SK-N-SH (cell line): Measurements from ENCODE around the gene RAE1. TPM values are rescaled to one million over a fixed set of nuclear protein-coding genes. Genes with fewer than 3 reads are reported as not detected.

Experiments used
- CTCF ChIA-PET: fragments of 300-600, 350-600 bp; formaldehyde crosslinking; extraction: SDS; loops from one replicate; lab custom pipeline; 2021; lab: Yijun Ruan, JAX
- POLR2A ChIA-PET: fragments of 350-600 bp; sonication (Branson Sonifier 250); formaldehyde crosslinking; extraction: SDS; loops from one replicate; lab custom pipeline; 2020; ENCODE audit warnings: antibody characterized with exemption, inconsistent platforms; lab: Yijun Ruan, JAX
- DNase-seq: peaks from one replicate; pipeline ENCODE4 v3.0.0; 2012
- H2AFZ ChIP-seq: fragments of 200-600 bp; sonication (generic); 2 replicates; pipeline ENCODE4 v1.8.1; 2016; ENCODE audit warnings: antibody characterized with exemption, mild to moderate bottlenecking, low read depth
- H3F3A ChIP-seq: fragments of 200-600 bp; sonication (generic); replicated peaks from 2 replicates; pipeline ENCODE3; 2016; ENCODE audit warnings: antibody characterized with exemption, mild to moderate bottlenecking; ENCODE audit not compliant: insufficient read depth
- H3K27ac ChIP-seq, 2 experiments: fragments of 200-500 bp in 1 of 2; fragments of 200-600 bp in 1 of 2; sonication (Bioruptor generic) in 1 of 2; sonication (generic), shearing (Covaris generic) in 1 of 2; 2 replicates each; pipeline versions ENCODE4 v1.5.1 to v1.6.1; 2014 to 2016; ENCODE audit warnings: low read depth in 2 of 2, inconsistent platforms in 1 of 2, low read length in 1 of 2, mild to moderate bottlenecking in 1 of 2, mixed read lengths in 1 of 2
- H3K27me3 ChIP-seq: fragments of 200-600 bp; sonication (generic), shearing (Covaris generic); 2 replicates; pipeline ENCODE4 v1.6.1; 2016; ENCODE audit warnings: mixed run types; ENCODE audit not compliant: insufficient read depth
- H3K36me3 ChIP-seq, 2 experiments: fragments of 200-500 bp in 1 of 2; fragments of 200-600 bp in 1 of 2; sonication (Bioruptor generic) in 1 of 2; sonication (generic) in 1 of 2; replicated peaks in 1 of 2; 2 replicates each; pipeline versions ENCODE3 to v1.5.1; 2014 to 2016; ENCODE audit warnings: low read length in 1 of 2, mild to moderate bottlenecking in 1 of 2; ENCODE audit not compliant: insufficient read depth in 2 of 2, control insufficient read depth in 1 of 2
- H3K4me1 ChIP-seq, 2 experiments: fragments of 200-500 bp in 1 of 2; fragments of 200-600 bp in 1 of 2; sonication (Bioruptor generic) in 1 of 2; sonication (generic), shearing (Covaris generic) in 1 of 2; 2 replicates each; pipeline versions ENCODE4 v1.5.1 to v1.6.1; 2014 to 2016; ENCODE audit warnings: low read depth in 1 of 2, low read length in 1 of 2, mixed run types in 1 of 2; ENCODE audit not compliant: insufficient read depth in 2 of 2, control insufficient read depth in 1 of 2
- H3K4me2 ChIP-seq: fragments of 200-600 bp; sonication (generic), shearing (Covaris generic); 2 replicates; pipeline ENCODE4 v1.6.1; 2017; ENCODE audit warnings: mixed run types
- H3K4me3 ChIP-seq, 2 experiments: fragments of 200-500 bp in 1 of 2; fragments of 200-600 bp in 1 of 2; sonication (Bioruptor generic) in 1 of 2; sonication (generic), shearing (Covaris generic) in 1 of 2; 2 replicates each; pipeline versions ENCODE4 v1.5.1 to v1.8.1; 2014 to 2016; ENCODE audit warnings: low read depth in 2 of 2, inconsistent platforms in 1 of 2, low read length in 1 of 2, mild to moderate bottlenecking in 1 of 2, mixed read lengths in 1 of 2, moderate library complexity in 1 of 2
- H3K79me2 ChIP-seq: fragments of 200-600 bp; sonication (generic); 2 replicates; pipeline ENCODE4 v1.8.1; 2017; ENCODE audit warnings: mild to moderate bottlenecking; ENCODE audit not compliant: insufficient read depth
- H3K9ac ChIP-seq: fragments of 200-600 bp; sonication (generic); 2 replicates; pipeline ENCODE4 v1.6.1; 2017; ENCODE audit warnings: mixed run types
- H3K9me2 ChIP-seq: fragments of 200-600 bp; sonication (generic); 2 replicates; pipeline ENCODE4 v1.6.1; 2017; ENCODE audit warnings: mixed run types
- H3K9me3 ChIP-seq: fragments of 200-600 bp; sonication (generic); 2 replicates; pipeline ENCODE4 v1.6.1; 2017; ENCODE audit warnings: mixed run types, mild to moderate bottlenecking, moderate library complexity
- H4K20me1 ChIP-seq: fragments of 200-600 bp; sonication (generic); 2 replicates; pipeline ENCODE4 v1.6.1; 2017; ENCODE audit warnings: mild to moderate bottlenecking, mixed run types; ENCODE audit not compliant: insufficient read depth
- EZH2phosphoT487 ChIP-seq: fragments of 200-600 bp; sonication (generic); IDR thresholded peaks from 2 replicates; pipeline ENCODE4 v1.6.1; 2017; ENCODE audit warnings: low read depth, mixed run types, mild to moderate bottlenecking, antibody characterized with exemption, moderate library complexity, borderline replicate concordance
- FOSL2 ChIP-seq: IDR thresholded peaks from 2 replicates; pipeline ENCODE4 v1.4.0; 2012; ENCODE audit warnings: low read depth, mild to moderate bottlenecking, moderate library complexity, borderline replicate concordance
- FOXJ3 ChIP-seq: sonication (generic); formaldehyde crosslinking; IDR thresholded peaks from 2 replicates; pipeline ENCODE4 v1.5.1; 2020; ENCODE audit warnings: mild to moderate bottlenecking, missing genetic modification reagents
- GABPA ChIP-seq: IDR thresholded peaks from 2 replicates; pipeline ENCODE4 v1.4.0; 2012; ENCODE audit warnings: low read depth, mild to moderate bottlenecking
- GATA2 ChIP-seq: sonication (generic); formaldehyde crosslinking; IDR thresholded peaks from 2 replicates; pipeline ENCODE4 v1.5.0; 2020; ENCODE audit warnings: mild to moderate bottlenecking, missing genetic modification reagents
- MXI1 ChIP-seq: IDR thresholded peaks from 2 replicates; pipeline ENCODE4 v1.6.1; 2012; ENCODE audit warnings: mild to moderate bottlenecking, low read depth, low read length, improper control_type of control experiment
- NFIC ChIP-seq: IDR thresholded peaks from 2 replicates; pipeline ENCODE4 v1.4.0; 2012; ENCODE audit warnings: borderline replicate concordance
- NRF1 ChIP-seq: IDR thresholded peaks from 2 replicates; pipeline ENCODE4 v1.6.1; 2012; ENCODE audit warnings: low read depth, mild to moderate bottlenecking, low read length
- TAF1 ChIP-seq: IDR thresholded peaks from 2 replicates; pipeline ENCODE4 v1.6.1; 2012; ENCODE audit warnings: low read depth, mild to moderate bottlenecking, low read length, moderate library complexity, borderline replicate concordance
- TEAD4 ChIP-seq: IDR thresholded peaks from 2 replicates; pipeline ENCODE4 v1.4.0; 2012; ENCODE audit warnings: mild to moderate bottlenecking, borderline replicate concordance; ENCODE audit not compliant: insufficient read depth
- YY1 ChIP-seq: IDR thresholded peaks from 2 replicates; pipeline ENCODE4 v1.4.0; 2012; ENCODE audit warnings: low read depth, mild to moderate bottlenecking
- WGBS: methylation state at CpG from one replicate; pipeline ENCODE4 v1.1.6; 2017; ENCODE audit warnings: low lambda C conversion rate; 5-methylcytosine and 5-hydroxymethylcytosine counted together
- polyA plus RNA-seq, 3 experiments: library from polyadenylated mRNA; depleted of rRNA; stranded (reverse); fragments of >200 nt; gene quantifications; 2 replicates each; pipeline ENCODE4 v1.2.3, GENCODE V29; 2012
- TF ChIP-seq, protein P1 (sequence below): fragments of 150-350 bp; IDR thresholded peaks from 2 replicates; pipeline ENCODE4 v1.6.1; 2016; ENCODE audit warnings: mild to moderate bottlenecking, low read depth, low read length
- TF ChIP-seq, protein P2 (sequence below): IDR thresholded peaks from 2 replicates; pipeline ENCODE4; 2012
- TF ChIP-seq, protein P3 (sequence below): IDR thresholded peaks from 2 replicates; pipeline ENCODE4 v1.4.0; 2012; ENCODE audit warnings: low read depth, borderline replicate concordance
- TF ChIP-seq, protein P4 (sequence below): fragments of 150-350 bp; IDR thresholded peaks from 2 replicates; pipeline ENCODE4 v1.6.1; 2017; ENCODE audit warnings: antibody characterized with exemption, low read length, low read depth, borderline replicate concordance
- TF ChIP-seq, protein P5 (sequence below): IDR thresholded peaks from 2 replicates; pipeline ENCODE4 v1.4.0; 2012; ENCODE audit warnings: low read depth
- TF ChIP-seq, protein P6 (sequence below): fragments of 200-600 bp; sonication (generic); IDR thresholded peaks from 2 replicates; pipeline ENCODE4 v1.6.1; 2017; ENCODE audit warnings: antibody characterized with exemption, mild to moderate bottlenecking, moderate library complexity

Gene RAE1
- polyA plus RNA-seq, 1 of the 3 experiments (the other 2 are of a cell fraction), result 82.4 TPM

DNA sequence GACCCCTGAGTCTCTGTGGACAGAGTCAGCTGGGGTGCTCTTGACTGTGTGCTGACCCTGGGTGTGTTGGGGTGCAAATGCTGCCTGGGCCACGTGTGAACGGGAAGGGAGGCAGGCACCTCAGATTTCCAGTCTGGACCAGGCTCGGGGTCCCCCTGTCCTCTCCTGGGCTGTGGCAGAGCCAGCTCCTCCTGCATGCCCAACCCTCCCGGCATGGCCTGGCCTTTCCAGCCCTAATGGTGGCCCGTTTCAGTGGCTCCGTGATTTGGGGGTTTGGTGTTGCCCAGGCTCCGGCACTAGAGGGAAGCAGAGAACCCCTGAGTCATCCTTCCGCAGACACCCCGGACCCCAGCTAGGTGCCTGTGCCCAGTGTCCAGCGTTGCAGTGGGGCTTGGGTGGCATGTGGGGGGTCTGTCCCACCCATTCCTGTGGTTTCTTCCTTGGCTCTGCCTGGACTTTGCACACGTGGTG, 49.2 kb downstream of the RAE1 start:
- Histone ChIP-seq H3K9ac (no peak overlapping the region), H3F3A (no peaks in the 10 kb centered on the region), H3K4me3 (no peak overlapping the region), H3K27ac (no peak overlapping the region), H3K4me2 (no peak overlapping the region), H3K4me1 (peaks cover 0 to 19% of the 10 kb centered on the region in 2 experiments; a peak in 1 of 4 replicates), H3K9me3 (no peaks in the 10 kb centered on the region), H4K20me1 (no peaks in the 10 kb centered on the region), H3K27me3 (no peaks in the 10 kb centered on the region), H3K9me2 (no peaks in the 10 kb centered on the region), H3K36me3 (peaks cover 0 to 52% of the 10 kb centered on the region in 2 experiments), H2AFZ (no peak overlapping the region), H3K79me2 (no peaks in the 10 kb centered on the region)
- 100% methylated on average over 6 of the region's 11 CpGs for WGBS
- TF ChIP-seq NFIC, result no peak
- no peak for TF ChIP-seq MXI1
- no peak for TF ChIP-seq TEAD4
- no peak for TF ChIP-seq YY1
- TF ChIP-seq, protein P1, sequence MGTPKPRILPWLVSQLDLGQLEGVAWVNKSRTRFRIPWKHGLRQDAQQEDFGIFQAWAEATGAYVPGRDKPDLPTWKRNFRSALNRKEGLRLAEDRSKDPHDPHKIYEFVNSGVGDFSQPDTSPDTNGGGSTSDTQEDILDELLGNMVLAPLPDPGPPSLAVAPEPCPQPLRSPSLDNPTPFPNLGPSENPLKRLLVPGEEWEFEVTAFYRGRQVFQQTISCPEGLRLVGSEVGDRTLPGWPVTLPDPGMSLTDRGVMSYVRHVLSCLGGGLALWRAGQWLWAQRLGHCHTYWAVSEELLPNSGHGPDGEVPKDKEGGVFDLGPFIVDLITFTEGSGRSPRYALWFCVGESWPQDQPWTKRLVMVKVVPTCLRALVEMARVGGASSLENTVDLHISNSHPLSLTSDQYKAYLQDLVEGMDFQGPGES, result no peak
- TF ChIP-seq, protein P2, sequence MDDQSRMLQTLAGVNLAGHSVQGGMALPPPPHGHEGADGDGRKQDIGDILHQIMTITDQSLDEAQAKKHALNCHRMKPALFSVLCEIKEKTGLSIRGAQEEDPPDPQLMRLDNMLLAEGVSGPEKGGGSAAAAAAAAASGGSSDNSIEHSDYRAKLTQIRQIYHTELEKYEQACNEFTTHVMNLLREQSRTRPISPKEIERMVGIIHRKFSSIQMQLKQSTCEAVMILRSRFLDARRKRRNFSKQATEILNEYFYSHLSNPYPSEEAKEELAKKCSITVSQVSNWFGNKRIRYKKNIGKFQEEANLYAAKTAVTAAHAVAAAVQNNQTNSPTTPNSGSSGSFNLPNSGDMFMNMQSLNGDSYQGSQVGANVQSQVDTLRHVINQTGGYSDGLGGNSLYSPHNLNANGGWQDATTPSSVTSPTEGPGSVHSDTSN, result no peak
- no peak for TF ChIP-seq GABPA
- no peak for TF ChIP-seq TAF1
- TF ChIP-seq FOSL2, result no peak
- no peak for TF ChIP-seq GATA2
- TF ChIP-seq EZH2phosphoT487, result no peak
- no peak for TF ChIP-seq FOXJ3
- no peak for TF ChIP-seq NRF1
- TF ChIP-seq, protein P3, sequence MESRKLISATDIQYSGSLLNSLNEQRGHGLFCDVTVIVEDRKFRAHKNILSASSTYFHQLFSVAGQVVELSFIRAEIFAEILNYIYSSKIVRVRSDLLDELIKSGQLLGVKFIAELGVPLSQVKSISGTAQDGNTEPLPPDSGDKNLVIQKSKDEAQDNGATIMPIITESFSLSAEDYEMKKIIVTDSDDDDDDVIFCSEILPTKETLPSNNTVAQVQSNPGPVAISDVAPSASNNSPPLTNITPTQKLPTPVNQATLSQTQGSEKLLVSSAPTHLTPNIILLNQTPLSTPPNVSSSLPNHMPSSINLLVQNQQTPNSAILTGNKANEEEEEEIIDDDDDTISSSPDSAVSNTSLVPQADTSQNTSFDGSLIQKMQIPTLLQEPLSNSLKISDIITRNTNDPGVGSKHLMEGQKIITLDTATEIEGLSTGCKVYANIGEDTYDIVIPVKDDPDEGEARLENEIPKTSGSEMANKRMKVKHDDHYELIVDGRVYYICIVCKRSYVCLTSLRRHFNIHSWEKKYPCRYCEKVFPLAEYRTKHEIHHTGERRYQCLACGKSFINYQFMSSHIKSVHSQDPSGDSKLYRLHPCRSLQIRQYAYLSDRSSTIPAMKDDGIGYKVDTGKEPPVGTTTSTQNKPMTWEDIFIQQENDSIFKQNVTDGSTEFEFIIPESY, result no peak
- TF ChIP-seq, protein P4, sequence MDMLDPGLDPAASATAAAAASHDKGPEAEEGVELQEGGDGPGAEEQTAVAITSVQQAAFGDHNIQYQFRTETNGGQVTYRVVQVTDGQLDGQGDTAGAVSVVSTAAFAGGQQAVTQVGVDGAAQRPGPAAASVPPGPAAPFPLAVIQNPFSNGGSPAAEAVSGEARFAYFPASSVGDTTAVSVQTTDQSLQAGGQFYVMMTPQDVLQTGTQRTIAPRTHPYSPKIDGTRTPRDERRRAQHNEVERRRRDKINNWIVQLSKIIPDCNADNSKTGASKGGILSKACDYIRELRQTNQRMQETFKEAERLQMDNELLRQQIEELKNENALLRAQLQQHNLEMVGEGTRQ, result no peak
- TF ChIP-seq, protein P5, sequence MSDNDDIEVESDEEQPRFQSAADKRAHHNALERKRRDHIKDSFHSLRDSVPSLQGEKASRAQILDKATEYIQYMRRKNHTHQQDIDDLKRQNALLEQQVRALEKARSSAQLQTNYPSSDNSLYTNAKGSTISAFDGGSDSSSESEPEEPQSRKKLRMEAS, result no peak
- TF ChIP-seq, protein P6, sequence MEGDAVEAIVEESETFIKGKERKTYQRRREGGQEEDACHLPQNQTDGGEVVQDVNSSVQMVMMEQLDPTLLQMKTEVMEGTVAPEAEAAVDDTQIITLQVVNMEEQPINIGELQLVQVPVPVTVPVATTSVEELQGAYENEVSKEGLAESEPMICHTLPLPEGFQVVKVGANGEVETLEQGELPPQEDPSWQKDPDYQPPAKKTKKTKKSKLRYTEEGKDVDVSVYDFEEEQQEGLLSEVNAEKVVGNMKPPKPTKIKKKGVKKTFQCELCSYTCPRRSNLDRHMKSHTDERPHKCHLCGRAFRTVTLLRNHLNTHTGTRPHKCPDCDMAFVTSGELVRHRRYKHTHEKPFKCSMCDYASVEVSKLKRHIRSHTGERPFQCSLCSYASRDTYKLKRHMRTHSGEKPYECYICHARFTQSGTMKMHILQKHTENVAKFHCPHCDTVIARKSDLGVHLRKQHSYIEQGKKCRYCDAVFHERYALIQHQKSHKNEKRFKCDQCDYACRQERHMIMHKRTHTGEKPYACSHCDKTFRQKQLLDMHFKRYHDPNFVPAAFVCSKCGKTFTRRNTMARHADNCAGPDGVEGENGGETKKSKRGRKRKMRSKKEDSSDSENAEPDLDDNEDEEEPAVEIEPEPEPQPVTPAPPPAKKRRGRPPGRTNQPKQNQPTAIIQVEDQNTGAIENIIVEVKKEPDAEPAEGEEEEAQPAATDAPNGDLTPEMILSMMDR, result no peak
- DNase-seq, result no peak
- POLR2A ChIA-PET, result no interaction called here
- CTCF ChIA-PET, result interaction anchor here (0.6 to 1.4 kb wide), 3 partner anchors 46 to 148 kb away, joined by 3 read pairs; no protein-coding TSS in a partner anchor
